ENCODE measurements around the gene NSRP1.
"Not testable (repeated sequence)": the region's sequence is repeated elsewhere in the genome, so short reads cannot be mapped to it uniquely, and the experiment has no call there.

Gene NSRP1

GRCh38 chr17:30188211-30188939 lies 71.8 kb downstream of the NSRP1 start:
- no peak for DNase-seq

- no peak for DNase-seq
Observed at GRCh38 chr17:30191072-30191471, 74.5 kb downstream of the NSRP1 start.

DNA sequence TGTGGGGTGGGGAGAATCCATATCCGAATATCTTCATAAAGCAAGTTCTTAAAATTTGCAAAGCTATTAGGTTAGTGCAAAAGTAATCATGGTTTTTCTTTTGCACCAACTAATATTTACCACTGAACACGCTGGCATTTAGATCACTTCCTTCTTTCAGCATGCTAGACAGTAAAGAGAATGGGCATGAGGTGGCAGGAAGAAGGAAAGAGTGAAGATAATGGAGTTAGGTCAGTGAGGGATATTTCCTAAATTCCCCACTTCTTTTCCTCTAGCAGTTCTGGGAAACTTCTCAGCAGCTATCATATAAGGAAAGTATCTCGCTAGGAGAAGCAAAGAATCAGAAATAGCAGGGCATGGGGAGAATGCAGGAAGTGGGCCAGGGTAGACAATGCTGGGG lies 79.9 kb downstream of the NSRP1 start:
- no peak for DNase-seq

DNA sequence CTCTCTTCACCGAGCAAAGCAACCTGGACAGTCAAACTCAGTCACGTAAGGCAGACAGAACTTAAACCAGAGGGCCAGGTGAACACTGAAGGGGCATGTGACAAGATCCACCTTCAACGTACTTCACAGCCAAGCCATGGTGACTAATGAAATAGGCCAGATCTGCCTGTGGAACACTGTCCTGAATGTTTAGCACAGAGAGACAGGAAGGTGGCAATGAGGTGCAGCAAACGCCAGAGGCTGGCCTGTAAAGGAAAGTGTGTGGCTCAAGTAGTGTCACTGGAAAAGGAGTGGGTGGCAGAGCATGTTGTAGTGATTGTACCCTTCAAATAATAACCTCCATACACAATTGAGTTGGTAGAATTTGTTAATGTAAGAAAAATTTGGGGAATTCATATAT lies 80.8 kb downstream of the NSRP1 start:
- DNase-seq: no peak

- no peak for DNase-seq
Observed at GRCh38 chr17:30199600-30199999, 83.0 kb downstream of the NSRP1 start.

DNA sequence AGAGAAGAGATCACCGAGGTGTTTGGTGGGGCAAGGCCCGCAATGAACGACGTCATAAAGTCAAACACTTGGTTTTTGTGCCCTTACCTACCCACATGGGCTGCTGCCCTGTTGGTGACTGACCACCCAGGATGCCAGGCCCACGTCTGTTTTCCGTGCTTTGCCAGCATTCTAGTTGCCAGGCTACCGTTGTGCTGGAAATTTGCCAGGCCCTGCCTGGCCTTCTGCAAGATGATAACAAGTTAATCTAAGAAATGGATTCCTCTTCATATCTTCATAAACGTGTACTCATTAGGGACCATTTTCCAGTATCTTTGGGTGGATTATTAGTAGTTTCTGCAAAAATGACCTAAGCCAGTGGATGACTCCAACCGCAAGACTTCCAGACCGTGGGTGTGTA lies 83.5 kb downstream of the NSRP1 start:
- no peak for DNase-seq

DNA sequence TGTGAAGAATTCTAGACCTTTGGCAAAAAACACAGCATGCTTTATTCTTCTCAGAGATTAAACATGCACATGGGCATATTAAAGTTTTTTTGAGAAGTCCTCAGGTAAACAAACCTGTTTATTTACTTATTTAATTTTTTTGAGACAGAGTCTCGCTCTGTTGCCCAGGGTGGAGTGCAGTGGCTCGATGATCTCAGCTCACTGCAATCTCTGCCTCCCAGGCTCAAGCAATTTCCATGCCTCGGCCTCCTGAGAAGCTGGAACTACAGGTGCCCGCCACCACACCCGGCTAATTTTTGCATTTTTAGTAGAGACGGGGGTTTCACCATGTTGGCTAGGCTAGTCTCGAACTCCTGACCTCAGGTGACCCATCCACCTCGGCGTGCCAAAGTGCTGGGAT lies 84.0 kb downstream of the NSRP1 start:
- DNase-seq: not testable (repeated sequence)

DNA sequence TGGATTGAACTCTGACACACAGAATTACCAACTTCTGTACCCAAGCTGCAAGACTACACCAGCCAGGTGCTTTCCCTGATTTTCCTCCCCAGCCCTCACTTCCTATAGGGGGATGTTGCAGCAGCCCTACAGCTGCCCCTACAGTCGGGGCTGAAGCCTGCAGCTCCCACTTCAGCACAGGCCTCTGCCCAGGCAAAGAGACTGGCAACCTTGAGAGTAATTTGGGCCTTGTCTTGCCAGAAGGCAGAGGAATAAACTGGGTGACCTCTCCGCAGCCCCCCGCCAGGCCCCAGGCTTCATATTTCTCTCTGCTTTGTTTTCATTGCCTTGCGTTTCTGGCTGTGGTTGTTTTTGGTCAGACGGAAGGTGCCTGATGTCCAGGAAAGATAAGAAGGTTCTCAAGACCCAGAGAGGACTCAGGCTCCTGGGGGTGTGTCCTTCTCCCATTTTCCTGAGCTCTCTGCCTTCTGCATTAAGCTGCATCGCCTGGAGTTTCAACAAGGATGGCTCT lies 86.9 kb downstream of the NSRP1 start:
- DNase-seq: no peak

GRCh38 chr17:30207655-30208054 lies 91.0 kb downstream of the NSRP1 start:
- DNase-seq: no peak

DNA sequence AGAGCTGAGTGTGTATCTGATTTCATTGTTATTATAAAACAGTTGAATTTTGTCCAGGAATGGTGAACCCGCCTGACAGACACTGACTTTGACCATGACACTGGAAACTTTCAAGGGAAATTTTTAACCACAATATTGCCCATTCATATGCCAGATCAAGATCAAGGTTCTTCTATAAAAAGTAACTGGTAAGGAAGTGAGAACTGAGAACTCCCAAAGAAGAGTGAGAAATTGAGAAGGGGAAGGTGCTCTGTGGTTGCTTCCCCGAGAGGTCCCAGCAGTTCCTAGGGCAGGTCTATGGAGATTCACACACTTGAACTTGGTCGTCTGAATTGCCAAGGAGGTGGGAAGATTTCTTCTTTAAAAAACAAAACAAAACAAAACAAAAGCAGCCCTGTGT lies 91.6 kb downstream of the NSRP1 start:
- no peak for DNase-seq

- no peak for DNase-seq
Observed at GRCh38 chr17:30209930-30210329, 93.3 kb downstream of the NSRP1 start.

DNA sequence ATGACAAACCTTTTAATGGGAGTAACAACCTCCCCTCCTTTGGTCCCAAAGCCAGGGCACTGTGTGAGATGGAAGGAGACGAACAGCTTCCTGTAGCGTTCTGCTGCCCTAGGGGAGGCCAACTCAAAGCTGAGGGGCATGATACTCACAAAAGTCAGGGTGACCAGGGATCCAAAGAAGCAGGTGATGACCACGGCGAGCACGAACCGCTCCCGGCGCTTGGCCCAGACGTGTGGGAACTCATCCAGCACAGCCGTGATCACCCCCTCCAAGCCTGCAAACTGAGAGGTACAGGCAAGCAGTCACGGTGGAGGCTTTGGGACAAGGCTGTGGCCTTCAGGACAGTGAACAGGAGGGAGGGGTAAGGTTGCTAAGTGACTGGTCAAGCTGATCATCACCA lies 93.8 kb downstream of the NSRP1 start:
- no peak for DNase-seq

DNA sequence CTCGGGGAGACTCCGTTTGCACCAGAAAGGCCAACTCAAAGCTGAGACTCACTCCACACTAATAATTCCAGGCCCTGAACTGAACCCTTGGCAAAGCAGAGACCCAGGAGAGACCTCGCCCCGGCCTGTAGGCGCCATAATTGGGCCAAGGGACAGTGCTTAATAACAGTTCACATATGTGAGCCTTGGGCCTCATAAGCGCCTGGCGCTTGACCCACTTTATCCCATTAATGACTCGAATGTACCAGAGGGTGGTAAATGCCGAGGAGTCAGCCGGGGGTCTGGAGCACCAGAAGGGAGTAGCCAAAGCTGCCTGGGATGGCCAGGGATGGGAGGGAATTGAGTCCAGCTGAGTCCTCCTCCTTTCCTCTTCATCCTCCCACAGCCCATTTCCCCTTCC lies 94.3 kb downstream of the NSRP1 start:
- DNase-seq: no peak

DNA sequence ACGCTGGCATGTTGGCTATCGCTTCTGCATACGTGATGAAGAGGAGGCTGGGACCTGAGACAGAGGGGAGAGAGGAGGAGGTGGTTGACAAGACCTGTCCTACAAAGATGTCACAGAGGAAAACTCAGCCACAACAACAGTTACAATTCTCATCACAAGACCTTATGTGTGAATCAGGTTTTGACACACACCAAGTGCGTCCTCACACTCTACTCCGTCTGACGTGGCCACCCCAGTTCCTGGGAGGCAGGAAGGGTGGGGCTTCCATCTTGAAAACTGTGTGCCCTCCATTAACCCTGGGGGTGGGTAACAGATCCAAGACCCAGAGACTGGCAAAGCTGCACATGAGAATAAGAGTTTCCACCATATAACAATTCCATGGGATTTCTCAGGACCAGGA lies 94.8 kb downstream of the NSRP1 start:
- no peak for DNase-seq

DNA sequence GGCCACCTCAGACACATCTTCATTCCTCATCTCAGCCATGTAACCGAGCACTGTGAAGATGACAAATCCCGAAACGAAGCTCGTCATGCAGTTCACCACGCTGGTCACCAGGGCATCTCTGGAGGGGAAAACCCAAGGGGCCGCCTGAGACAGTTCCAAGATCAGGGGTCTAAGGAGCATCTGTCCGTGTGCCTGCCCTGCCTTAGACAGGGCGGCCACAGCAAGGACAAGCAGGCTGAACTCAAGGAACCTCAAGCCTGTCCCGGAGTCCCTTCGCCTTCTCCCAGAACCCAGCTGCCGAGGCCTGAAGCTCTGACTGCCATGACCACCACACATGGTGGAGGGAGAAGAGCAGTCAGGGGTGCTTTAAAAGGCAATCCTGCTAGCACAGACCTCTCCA lies 96.1 kb downstream of the NSRP1 start:
- DNase-seq: no peak

GRCh38 chr17:30217054-30217453 lies 100.4 kb downstream of the NSRP1 start:
- DNase-seq: no peak

DNA sequence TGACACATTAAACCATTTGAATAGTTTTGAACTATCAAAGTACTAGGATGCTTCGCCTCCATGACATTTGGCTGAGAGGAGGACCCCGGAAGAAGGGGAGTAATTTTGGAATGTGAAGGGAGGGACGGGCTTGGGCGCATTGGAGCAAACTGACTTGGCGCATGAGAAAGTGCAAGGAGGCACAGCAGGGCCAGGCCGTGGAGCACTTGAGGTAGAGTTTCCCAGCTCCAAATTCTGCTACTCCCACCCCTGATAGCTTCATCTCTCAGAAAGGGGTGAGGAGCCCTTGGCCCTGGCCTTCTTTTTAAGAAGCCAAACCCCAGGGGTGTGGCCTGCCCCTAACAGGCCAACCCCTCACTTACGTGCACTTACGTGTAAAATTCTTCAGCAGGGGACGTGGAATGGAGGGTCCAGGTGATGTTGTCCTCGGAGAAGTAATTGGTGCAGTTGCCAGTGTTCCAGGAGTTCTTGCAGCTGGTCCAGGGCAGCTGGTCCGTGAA lies 101.2 kb downstream of the NSRP1 start:
- DNase-seq: no peak

DNA sequence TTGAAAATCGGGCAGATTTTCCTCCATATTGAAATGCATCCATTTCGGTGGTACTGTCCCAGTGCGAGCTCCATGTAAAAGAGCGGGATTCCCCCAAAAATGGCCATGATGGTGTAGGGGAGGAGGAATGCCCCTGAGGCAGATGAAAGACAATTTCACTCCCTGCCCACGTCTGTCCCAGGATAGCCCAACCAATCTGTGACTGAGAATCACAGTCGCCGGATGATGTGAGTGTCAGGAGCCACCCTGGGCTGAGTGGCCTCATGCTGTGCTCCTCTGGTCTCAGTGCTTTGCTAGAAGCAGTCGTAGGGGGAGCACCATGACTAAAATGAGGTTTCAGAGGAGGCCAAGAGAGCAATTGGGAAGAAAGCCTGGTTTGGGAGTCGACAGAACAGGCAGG lies 102.2 kb downstream of the NSRP1 start:
- DNase-seq: no peak

DNA sequence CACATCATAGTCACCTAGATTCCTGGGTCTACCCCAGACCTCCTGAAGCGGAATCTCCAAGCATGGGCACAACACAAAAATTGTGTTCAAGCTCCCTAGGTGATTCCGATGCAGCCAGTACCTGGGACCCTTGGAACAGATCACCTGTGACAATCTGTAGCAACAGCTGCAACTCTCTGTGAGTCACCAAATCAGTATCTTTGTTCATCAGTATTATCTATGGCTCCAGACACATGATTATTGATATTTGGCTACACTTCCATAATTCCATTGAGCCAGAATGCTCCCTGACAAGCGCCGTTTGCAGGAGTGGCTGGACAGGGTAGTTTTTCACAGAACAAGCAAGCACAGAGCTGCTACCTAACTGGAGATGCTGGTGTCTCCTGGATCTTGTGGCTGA lies 102.7 kb downstream of the NSRP1 start:
- DNase-seq: no peak

GRCh38 chr17:30219833-30220232 lies 103.2 kb downstream of the NSRP1 start:
- no peak for DNase-seq

- no peak for DNase-seq
Observed at GRCh38 chr17:30220414-30220813, 103.8 kb downstream of the NSRP1 start.

GRCh38 chr17:30221346-30221745 lies 104.7 kb downstream of the NSRP1 start:
- no peak for DNase-seq

- no peak for DNase-seq
Observed at GRCh38 chr17:30222251-30222650, 105.6 kb downstream of the NSRP1 start.

- no peak for DNase-seq
Observed at GRCh38 chr17:30222721-30223175, 106.1 kb downstream of the NSRP1 start.

DNA sequence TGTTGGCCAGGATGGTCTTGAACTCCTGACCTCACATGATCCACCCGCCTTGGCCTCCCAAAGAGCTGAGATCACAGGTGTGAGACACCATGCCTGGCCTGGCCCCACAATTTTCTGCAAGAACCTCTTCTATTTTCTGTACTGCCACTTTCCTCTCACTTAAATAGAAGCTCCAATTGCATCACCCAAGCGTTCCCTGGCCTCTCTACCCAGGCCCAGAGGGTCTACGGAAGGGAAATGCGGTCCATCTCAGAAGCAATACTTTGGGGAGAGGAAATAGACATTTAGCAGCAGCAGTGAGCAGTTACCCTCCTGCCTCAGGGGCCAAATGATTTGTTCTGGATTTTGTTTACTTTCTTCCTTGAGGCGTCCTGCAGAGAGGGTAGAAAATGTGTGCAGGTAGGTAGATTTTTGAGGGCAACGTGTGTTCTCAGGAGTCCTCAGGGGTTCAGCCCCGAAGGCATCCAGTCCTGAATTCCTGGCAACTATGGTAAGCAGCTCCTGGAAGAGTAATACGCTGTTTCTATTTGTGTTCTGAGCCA lies 107.9 kb downstream of the NSRP1 start:
- DNase-seq: no peak
